GM21447 (cell line): ENCODE measurements around the gene C4BPB.
A peak's percentile ranks its signal among the peaks of the same experiment; 100 is the strongest.

ENCODE experiments used
- ATAC-seq: cut with Tn5 transposase; IDR thresholded peaks from one replicate; pipeline ENCODE4 v1.9.1; 2021; ENCODE audit not compliant: unreplicated experiment

Gene C4BPB

DNA sequence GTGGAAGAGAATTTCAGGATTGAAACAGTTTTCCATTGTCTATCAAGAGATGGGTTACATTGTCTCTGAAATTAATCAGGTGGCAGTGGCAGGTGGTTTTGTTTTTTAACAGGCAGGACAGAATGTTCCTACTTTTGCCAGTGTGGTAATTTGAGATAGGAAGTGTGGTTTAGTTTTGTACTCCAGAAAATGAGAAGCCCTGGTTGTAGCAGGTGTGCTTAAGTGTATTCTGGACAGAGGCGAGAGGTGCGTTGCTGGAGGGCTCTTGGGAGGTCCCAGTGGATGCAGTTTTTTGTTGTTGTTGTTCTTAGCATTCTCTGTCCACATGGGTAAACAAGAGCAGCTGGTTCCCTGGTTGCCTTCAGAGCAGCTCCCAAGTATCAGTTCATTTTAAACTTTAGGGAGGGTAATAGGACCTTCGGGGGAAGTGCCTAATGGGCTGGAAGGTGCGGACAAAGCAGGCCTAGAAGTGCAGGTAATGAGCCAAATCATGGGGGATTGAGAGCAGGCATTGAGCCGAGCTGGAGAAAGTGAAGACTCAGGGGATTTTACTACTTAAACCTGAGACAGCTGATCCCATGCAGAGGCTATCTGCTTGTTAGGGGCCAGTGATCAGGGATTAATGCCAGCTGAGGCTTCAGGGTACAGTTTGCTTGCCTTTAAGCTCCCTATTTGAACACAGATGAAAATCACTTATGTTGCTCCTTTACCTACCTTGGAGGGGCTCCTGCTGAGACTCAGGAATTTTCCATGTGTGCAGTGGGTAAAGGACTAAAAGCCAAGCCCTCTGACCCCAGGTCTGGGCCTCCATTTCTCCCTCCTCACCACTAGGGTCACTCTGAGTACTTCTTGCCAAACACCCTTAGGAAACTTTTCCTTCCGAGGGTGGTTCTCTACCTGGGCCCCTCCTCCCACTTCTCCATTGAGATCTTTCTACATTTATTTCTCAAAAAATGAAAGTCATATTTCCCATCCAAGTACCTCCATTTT lies 29.5 kb upstream of the C4BPB start:
- ATAC-seq = no peak

DNA sequence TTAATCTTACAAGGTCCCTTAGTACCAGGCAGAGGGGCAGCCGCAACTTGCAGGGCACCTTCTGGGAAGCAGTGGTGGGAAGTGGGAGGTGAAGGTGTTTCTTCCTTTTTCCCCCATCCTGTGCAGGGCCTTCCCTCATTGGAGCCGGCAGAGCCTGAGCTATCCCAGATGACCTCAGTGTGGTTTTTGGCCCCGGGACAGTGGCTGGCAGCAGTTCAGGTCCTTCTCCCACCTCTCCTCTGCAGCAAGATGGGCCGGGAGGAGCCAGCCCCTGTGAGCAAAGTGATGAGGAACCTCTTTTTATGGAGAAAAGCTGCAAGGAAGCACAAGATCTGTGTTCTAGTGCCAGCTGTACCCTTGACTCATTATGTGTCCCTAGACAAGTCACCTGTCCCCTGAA lies 28.8 kb upstream of the C4BPB start:
- ATAC-seq = no peak

DNA sequence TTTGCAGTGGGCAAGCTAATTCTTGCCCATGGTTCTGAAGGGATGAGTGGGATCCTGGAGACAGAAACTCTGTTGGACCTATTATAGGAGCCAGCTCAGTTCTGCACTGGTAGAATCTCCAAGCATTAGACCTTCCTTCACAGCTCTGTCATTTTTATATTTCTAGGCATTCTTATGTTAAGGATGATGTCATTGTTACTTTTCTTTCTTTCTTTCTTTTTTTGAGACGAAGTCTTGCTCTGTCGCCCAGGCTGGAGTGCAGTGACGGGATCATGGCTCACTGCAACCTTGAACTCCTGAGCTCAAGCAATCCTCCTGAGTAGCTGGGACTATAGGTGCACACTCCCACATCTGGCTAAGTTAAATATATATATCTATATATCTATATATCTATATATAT lies 28.1 kb upstream of the C4BPB start:
- no peak for ATAC-seq

DNA sequence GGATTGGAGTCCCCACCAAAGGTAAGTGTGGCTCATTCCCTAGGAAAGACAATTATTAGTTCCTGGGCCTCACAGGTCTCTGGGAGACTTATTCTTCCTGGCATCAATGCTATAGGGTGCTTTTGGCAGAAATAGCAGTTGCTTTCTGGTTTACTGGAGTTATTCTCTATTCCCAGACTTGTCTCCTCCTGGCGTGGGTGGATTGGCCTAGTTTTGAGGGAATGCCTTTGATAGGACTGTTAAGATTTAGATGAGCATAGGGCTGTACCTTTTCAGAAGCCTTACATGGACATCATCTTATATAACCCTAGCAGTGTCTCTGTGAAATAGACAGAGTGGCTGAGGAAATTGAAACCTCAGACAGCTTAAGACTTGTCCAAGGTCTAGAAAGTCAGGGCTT lies 26.6 kb upstream of the C4BPB start:
- no peak for ATAC-seq

DNA sequence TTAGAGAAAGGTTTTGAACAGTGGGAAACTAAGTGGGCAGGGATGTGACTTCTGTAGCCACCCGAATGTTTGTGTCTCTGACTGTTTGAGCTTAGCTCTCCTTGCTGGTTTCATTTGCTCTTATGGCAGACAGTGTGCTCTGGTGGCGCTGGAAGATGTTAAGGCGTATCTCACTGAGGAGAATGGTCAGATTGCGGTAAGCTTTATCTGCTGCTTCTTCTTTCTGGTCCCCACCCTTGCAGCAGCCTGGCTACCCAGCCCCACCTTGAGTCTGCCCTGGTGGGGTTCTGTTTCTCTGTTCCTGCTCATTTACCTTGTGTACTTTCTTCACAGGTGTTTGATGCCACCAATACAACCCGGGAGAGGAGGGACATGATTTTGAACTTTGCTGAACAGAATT lies 25.6 kb upstream of the C4BPB start:
- no peak for ATAC-seq

DNA sequence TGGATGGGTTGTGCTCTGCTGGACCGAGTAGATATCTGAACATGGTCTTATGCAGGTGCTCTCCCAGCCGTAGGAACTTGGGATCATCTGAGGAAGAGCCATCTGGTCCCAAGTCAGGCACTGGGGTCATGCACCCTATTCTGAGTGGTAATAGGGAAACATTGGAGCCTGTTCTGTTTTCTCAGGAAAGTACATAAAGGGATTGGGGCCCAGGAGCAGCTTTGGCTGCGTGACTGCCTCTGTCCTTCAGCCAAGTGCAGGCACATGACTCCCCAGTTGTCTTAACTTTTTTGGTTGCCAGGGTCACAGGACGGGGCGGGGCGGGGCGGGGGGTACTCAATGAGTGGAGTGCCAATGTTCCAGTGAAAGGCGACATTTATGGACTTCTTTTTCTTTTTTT lies 24.1 kb upstream of the C4BPB start:
- ATAC-seq = no peak

DNA sequence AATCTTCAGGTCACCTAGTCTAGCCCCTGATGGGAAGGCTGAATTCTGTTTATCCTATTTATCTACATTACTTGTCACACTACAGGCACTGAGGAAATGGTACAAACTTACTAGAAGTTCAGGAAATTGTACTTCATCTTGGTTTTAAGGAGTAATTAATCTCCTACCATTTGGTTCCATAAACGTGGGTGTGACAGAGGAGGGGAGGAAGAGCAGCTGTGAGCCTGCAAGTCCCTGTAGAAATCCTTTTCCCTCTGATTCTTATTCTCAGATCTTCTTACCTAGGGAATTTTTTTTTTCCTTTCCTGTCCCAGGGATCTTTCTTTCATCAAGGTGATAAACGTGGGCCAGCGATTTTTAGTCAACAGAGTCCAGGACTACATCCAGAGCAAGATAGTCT lies 21.5 kb upstream of the C4BPB start:
- no peak for ATAC-seq

DNA sequence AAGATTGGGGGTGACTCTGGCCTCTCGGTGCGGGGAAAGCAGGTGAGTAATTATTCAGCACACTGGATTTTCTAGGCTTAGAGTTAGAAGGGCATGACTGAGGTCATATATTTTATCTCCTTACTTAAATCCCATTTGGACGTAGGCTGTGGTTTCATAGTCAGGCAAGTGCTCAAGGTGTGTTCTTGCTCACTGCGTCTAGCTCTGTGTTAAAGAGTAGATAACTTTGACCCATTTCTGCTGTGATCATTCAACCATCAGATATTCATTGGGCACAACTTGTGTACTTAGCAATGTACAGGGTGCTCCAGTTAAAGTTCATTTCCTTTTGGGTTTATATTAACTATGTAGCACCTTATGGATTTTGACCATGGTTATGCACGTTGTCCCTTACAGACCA lies 21.0 kb upstream of the C4BPB start:
- no peak for ATAC-seq

DNA sequence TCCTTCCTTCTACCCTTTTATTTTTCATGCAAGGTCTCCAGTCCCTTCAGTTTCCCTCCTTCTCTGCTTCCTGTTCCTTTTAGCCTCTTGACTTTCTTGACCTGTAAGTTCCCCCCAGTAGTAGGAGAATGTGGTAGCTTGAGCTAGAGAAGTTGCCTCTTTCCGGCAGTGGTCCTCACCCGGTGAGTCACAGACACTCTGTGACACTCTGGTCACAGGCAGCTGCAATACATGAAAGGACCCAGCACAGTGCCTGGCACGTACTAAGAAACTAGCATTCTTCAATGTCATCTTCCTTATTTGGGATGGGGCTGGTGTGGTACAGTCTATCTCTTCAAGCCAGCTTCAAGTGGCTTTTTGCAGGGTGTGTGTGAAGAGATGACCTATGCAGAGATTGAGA lies 19.6 kb upstream of the C4BPB start:
- no peak for ATAC-seq

DNA sequence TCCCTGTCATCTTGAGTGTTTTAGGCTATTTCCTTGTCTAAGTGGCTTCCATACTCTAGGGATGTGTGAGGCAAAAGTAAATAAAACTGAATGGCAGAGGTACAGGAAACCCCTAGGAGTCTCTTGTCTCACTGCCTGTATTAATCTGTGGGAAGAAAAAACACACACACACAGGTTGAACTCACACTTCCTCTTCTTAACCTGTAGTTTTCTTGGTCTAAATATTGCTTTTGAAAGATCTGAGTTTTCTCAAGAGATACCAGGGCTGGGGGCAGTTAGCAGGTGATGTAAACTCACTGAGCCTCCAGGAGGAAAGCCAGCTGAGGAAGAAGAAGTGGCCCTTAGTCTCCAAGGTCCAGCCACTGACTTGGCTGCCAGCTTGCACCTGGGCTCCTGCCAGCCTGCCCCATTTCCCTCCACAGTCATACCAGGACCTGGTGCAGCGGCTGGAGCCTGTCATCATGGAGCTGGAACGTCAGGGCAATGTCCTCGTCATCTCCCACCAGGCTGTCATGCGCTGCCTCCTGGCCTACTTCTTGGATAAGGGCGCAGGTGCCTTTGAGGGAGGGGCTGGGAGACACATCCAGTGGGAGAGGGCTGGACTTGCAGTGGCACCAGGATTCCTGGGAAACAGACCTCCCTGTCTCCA lies 18.7 kb upstream of the C4BPB start:
- no peak for ATAC-seq

DNA sequence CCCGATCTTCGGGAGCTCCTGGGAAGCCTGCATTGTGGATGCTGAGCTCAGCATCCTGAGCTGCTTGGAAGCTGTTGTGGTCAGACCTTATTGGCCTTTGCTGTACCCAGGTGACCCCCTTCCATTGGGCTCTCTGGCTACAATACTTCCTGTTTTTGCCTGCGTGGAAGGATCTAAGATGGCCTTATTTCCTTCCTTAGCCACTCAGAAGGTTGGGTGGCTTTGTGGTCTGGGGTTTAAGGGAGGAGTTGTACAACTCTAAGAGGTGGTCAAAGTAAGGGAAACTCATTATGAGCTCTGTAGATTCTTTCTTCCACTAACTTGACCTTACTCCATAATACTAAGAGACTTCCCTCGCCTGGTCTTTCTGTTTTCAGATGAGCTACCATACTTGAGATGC lies 17.8 kb upstream of the C4BPB start:
- no peak for ATAC-seq

DNA sequence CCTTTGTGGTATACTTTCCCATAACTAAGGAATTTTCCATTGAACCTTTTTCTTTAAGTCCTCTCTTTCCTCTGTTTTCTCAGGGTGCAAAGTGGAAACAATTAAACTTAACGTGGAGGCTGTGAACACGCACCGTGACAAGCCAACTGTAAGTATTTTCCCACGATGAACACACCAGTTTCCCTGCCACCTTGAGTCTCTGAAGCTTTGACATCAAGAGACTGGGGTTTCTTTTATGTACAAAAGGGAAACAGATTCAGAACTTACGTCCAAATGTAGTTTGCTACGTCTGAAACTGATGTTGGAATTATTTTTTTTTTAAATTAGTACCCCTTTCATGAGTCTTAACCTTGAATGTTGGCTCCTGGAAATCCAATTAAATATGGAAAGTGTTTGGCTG lies 17.2 kb upstream of the C4BPB start:
- no peak for ATAC-seq

DNA sequence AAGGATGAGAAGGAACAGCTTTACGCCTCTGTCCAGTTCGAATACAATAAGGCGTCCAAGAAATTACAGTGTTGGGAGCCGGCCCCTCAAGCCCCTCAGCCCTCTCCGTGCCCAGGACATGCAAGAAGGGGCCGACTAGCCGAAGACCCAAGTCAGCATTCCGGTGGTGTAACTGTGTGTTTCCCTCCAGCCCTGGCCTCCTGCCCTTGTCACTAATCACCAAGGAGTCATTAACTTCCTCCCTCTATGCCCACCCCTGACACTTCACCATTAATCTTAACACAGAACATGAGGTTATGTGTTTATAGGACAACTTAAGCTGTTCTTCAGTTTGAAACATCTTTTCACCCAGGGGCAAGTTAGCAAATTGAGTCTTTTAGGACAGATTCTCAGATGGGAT lies 16.4 kb upstream of the C4BPB start:
- no peak for ATAC-seq

DNA sequence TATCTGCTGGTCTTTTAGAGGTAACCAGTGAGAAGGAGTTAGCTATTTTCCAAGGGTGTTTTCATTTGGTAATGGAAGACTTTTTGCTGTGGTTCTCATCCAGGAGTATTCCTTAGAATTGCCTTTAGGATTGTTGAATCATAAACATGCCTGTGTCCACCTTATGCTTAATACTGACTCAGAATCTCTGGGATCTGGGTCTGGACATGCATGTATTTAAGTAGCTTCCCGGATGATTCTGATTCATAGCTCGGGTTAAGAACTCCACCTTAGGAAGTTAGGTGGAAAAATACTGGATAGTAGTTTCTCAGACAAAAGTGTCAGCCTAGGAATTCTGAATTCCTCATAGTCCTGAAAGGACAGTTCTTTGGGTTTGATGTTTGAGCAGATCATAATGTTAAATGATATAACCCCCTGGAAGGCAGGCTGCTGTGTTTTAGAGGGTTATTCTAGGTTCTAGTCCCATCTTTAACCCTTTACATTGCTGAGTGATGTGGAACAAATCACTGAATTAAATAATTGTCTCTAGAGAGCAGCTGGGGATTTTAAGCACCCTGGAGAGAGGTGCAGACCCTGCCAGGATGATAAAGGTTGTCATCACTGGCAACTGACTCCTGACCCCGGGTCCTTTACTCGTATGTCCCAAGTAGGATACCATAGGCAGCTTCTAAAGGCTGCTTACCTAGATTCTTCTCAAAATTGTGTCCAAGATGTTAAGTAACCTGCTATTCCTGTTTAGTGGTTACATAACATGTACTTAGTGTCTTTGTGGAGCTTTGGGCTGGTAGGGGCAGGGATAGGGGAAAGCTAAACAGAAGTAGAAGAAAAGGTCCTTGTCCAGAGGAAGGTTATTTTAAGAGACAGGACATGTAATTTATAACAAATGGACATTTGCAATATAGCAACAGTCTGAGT lies 14.5 kb upstream of the C4BPB start:
- no peak for ATAC-seq

DNA sequence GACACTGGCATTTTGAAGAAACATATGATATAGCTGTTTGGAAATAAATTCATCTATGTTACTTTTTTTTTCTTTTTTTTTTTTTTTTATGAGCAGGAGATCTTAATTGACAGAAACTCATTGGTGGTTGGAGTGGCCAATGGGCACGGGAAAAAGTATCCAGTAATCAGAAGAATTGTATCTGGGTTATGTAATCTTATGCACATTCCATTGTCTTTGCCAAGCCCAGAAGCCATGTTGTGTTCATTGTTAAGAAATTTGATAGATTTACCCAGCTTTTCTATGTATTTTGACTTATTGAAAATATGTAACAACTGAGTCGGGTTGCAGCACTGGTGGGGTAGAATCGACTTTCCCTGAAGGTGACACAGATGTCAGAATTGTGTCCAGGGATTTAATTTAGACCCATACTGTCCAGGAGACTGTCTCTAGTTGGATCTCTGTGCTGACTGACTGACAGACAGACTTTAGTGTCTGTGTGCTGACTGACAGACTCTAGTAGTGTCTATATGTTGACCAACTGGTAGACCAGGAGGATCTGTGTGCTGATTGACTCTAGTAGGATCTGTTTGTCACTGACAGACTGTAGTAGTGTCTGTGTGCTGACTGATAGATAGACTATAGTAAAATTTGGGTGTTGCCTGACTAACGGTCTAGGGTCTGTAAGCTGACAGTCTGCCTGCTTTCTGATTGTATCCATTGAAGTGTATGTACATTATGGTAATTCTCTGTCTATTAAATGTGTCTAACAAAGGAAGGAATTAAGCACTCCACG lies 12.3 kb upstream of the C4BPB start:
- ATAC-seq = no peak

DNA sequence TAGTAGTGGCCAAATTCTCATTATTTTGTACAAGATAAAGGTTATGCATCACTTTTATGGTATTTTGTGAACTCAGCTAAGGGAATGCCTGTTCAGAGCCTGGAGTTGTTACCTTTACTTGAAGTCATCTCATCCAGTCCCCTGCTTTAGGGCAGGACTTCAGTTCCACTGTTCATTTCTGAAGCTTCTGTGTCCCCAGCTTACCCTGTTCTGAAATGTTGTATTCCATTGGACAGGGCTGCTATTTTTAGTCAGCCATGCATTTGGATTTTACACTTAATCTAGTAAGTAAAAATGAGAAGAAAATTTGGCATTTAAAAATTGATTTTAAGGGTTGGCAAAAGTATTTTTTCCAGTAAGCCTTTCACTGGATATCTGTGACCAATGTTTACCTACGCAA lies 11.6 kb upstream of the C4BPB start:
- ATAC-seq = no peak

DNA sequence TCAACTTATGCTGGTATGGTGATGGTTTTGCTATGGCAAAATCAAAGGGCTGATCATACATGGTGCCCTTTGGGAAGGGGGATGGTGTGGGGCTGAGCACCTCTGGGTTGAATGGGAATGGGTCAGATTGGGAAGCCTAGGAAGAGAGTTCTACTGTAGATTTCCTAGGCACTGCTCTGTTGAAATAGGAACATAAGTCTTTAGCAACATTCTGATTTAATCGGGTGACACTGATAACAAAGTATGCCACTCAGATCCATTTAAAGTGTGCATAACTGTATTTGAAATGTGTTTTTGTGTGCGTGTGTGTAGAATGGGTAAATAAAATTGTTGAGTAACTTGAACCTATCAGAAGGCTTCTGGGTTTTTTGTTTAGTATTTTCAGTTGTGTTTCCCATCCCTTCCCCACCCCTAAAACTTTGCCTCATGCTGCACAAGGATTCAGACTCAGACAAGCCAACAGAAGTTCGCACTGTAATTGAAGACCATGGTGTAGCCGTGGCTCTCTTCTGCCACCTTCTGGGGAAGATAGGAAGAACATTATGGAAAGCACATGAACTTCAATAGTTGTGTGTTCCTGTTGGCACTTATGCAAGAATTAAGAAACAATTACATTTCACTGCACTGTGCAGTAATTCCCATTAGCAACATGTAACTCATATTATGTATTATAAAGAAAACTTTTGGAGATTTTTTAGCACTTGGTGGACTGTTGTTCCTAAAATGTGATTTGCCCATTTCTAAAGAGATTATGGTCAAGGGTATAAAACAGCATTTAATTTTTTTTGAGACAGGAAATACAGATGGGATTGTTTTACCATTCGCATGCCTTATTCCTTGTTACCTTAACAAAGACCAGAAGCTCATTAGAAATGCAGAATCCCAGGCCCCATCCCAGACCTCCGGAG lies 10.9 kb upstream of the C4BPB start:
- peak; percentile 65 for ATAC-seq

DNA sequence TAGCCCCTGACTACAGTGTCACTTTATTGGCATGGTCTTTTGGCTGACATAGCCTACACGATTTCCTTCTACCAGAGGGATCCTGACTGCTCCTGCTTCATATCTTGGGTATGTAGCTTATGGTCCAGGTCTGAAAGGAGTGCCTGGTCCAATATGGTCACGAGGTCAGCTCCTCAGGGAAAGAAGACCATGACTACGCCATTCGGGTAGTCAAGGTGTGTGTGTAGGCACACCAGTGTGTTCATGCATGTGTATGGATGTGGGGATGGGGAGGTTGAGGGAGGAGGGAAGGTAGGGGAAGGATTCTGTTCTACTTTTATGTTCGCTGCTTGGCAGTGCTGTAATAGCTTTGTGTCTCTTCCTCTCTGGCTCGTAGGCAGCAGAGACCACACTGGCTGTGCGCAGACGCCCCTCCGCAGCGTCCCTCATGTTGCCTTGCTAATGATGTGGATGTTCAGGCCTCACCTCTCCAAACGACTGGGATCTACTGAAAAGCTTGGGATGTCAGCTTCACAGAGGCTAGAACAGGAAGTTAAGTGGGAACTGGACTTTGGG lies 10.0 kb upstream of the C4BPB start:
- no peak for ATAC-seq

DNA sequence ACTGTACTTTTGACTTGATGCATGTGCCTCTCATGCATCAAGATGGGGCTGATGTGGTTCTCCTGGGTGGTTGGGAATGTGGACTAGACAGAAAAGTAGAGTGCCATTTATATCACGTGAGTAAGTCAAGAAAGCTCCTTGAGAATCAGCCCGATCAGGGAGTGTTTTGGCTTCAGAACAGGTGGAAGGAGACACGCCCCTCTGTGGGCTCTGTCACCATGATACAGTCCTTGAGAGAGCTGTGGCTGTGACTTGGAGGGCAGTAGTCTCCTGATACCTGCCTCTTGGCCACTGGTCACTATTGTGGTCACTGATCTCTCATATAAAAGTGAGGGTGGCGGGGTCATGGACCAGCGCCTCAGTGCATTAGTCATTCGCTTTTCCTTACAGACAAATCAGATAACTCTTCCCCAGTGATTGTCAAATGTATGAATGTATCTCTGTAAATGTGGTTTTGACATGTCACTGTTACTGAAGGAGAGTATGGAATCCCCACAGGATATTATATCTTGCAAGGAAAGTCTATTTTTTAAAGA lies 8.9 kb upstream of the C4BPB start:
- ATAC-seq = no peak
